NCI-H345 treated with DMSO at 0.1 percent for 48 hours (cell line): ENCODE measurements around the gene RAB7B.

Experiments used
- DNase-seq: peaks from one replicate; lab custom pipeline; 2025; ENCODE audit not compliant: unreplicated experiment; lab: John Stamatoyannopoulos, UW

RAB7B gene

DNA sequence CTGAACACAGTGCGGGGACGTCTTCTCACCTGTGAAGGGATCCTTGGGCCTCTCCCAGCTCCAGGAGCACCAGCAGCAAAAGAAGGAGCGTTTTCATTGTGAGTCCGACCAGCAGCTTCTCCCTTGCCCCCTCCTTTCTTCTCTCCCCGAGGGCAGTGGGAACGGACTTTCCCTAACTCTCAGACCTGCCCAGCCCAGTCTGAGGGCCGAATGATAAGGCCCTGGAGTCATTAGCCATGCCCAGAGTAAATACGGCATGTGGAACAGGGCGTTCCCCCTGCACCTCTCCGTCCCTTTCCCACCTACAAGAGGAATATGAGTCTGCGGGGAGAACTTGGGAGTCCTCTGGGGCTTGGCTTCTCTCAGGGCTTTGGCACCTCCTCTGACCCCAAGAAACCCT is 20.5 kb upstream of the RAB7B start, which contains the start of gene CTSE:
CTSE (minus strand) TSS at position 201 of the 400 bp plus-strand sequence; CDS start at position 97, 104 bp downstream.
- DNase-seq = no peak

DNA sequence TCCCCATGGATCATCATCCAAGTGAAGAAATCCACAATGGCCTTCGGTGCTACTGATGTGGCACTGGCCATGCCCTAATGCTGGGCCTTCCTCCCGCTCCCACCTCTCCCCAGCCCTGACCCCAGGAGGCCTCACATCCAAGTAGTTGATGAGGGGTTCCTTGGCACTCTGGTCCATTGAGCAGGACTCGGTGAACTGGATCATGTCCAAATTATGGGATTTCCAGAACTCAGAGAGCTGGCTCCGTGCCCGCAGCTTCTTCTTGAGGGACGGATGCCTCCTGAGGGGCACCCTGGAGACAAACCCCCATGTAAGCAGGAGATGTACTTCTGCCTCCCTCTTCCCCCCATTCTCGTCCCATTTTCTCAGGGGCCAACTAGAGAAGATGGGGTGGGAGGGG is 19.6 kb upstream of the RAB7B start:
- no peak for DNase-seq

- no peak for DNase-seq
These were observed 18.6 kb upstream of the RAB7B start for GRCh38 chr1:206021626-206022365.

DNA sequence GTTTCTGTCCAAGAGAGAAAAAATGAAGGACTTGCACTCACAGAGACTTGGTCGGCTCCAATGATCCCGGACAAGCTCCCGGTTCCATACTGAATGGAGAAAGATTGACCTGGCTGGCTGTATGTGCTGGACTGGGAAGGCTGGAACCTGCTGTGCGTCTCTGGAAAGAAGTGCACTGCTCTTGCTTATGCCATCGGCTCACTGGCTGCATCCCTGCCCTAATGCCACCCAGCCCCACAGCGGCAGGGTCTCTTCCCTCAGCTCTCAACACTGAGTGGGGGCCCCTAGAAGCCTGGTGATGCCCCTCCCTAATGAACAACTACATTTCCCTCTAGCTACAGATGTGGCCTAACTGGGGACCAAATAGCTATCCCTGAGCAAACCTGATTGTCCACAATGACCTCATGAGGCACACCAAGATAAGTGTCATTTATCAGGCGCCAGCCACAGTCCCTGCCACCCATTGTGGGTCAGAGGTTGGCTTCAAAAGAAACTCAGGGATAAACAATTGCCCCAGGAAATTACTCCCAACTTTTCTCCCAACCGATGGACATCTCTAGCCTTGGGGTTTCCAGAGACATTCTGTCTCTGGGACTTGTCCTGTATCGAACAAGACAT is 17.9 kb upstream of the RAB7B start:
- DNase-seq = no peak

- DNase-seq = no peak
These were observed 17.3 kb upstream of the RAB7B start for GRCh38 chr1:206020393-206021007.

GRCh38 chr1:206015071-206015470 is 11.9 kb upstream of the RAB7B start:
- DNase-seq = no peak

DNA sequence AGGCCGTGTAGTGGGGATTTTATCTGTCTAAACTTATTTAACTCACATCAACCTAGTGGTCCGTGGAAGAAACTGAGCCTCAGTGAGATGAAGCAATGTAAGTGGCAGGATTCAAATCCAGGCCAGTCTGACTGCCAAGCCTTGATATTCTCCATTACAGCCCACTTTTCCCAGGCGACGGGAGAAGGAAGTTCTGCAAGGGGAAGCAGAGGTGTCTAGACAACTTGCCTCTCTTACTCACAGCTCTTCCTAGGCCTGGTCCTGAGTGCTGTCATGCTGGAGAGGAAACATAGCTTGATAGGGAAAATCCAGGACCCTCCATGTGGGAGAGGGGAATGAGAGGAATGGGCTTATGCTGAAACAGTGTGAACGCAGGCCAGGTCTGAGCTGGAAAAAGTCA is 11.4 kb upstream of the RAB7B start:
- no peak for DNase-seq

DNA sequence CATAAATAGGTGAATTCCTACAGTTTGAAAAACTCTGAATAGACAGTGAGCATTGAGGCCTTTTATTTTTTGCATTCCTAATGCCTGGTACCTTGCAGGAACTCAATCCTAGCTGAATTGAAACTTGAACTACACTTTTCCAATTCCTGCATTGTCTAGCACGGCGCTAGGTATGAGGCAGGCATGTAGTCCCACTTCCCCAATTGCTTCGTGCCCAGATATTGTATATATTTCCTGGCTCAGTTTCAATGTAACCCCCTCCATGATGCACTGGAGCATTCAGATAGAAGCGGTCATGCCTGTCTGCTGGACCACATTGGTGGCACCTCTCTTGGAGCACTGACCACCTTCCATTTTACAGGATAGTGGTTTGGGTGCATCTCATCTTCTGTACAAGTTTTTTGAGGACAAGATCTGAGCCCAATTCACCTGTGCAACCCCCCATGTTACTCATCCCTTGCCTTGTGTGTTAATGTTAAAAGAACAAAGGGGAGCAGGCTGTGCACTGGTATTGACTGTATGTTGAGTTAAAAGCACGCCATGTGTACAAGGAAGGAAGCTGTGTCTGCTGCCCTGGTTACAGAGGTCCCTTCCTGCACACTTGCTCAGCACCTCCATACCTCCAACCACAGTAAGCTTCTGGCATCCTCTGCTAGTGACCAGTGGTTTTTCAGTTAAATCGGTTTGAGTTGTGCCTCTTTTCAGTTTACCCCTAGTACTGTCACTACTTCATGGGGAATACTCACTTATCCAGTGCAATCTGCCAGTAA is 10.0 kb upstream of the RAB7B start:
- no peak for DNase-seq

GRCh38 chr1:206012086-206012859 is 9.1 kb upstream of the RAB7B start:
- no peak for DNase-seq

- DNase-seq = no peak
These were observed 7.9 kb upstream of the RAB7B start for GRCh38 chr1:206011057-206011456.

- no peak for DNase-seq
These were observed 6.9 kb upstream of the RAB7B start for GRCh38 chr1:206010060-206010459.

GRCh38 chr1:206006946-206007345 is 3.8 kb upstream of the RAB7B start:
- DNase-seq = no peak

DNA sequence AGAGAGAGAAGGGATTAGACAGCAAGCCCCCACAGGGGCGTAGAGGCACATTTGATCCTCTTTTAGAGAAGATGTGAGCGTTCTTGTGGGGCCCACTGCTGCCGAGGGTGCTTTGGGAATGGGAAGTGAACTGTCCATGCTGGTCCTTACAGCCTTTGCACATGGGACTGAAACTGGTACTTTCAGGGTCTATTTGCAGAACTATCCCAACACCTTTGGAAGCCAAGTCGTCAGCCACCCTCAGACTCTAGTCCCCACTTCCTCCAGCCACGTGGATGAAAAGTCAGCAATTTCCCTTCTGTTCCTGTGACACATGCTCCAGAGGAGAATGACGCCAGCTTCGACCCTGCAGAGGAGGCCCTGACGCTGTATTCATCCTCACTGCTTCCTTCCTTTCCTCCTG is 2.6 kb upstream of the RAB7B start:
- no peak for DNase-seq

GRCh38 chr1:206005234-206005633 is 2.0 kb upstream of the RAB7B start:
- no peak for DNase-seq

GRCh38 chr1:206004826-206005225 is 1.6 kb upstream of the RAB7B start:
- no peak for DNase-seq

GRCh38 chr1:206003854-206004800 is 932 bp upstream of the RAB7B start:
- no peak for DNase-seq

DNA sequence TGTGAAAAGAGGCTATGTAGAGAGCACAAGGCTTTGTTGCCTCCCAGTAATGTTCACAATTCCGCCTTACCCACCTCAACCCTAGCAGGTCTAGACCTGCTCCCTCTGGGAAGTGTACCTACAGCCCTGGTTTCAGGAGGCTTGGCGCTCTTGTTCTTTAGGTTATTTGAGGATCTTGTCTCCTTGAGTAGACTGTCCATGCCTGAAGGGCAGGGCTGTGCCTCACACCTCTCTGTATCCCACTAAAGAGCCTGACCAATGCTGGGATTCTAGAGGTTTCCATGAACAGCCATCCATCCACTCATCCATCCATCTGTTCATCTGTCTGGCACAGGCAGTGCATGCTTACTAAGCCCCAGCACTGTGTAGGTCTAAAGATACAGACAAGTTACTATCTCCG is 1.0 kb downstream of the RAB7B start:
- no peak for DNase-seq

DNA sequence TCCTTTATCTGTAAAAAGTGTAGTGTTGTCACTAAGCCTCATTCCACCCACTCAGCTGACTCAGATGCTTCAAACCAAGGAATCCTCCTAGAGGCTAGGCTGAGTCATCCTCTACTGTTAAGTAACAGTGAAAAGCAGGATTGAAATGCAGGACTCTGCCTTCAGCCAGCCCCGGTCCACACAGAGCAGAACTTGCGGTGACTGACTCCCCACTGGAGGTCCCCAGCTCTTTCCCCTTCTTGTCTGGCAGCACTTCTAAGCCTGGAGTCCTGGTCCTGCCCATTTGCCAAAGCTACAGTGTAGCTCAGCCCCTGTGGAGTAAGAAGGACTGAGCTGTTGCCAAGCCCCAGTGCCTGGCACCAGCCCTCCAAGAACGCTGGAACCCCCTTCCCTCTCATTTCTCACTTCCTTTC is 1.7 kb downstream of the RAB7B start:
- DNase-seq = no peak

DNA sequence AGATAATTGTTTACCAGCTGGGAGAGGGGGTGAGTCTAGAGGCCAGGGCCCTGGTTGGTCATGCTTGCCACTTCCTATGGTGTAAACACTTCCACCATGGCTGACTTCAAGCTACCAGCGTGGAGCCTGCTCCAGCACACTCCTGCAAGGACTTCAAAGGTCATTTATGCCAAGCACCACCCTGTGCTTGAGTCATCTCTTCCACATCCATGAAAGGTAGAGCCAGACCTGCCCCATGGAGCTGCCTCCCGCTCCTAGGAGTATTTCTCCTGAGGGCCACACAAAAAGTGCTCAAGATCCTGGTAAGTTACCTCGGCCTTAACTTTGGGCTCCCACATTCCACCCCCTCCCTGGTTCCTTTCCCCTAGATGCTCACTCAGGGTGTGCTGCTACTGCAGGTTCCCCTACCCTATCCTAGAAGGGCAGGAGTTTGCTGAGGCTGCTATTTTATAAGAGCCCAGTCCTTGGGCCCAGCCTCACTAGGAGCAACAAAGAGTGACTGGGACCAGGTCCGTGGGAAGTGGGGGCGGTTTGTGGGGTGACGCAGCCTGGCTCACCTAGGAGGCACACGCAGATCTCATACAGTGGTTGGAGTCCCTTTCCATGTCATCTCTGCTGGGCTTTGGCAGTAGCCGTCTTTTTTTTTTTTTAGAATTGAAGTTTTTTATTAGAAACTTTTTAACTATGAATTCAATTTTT is 2.4 kb downstream of the RAB7B start:
- DNase-seq = no peak
